HepG2 (cell line): ENCODE data around the gene TNFRSF13B. TPM values are rescaled to one million over a fixed set of nuclear protein-coding genes. Genes with fewer than 3 reads are reported as not detected.

Source experiments
- ATAC-seq: fragments of 200-7000 bp; cut with Tn5 transposase; 3 replicates; pipeline ENCODE4 v1.9.1; 2020; ENCODE audit warnings: mild to moderate bottlenecking, moderate library complexity
- BruUV-seq: library from RNA; stranded (reverse); fragments of 400-500 nt; replicated peaks from 2 replicates; lab custom pipeline; 2021; lab: Mats Ljungman, UMichigan
- CTCF ChIA-PET: fragments of 300-600 bp; formaldehyde crosslinking; extraction: SDS; loops from one replicate; lab custom pipeline; 2021; ENCODE audit warnings: low total read pairs, inconsistent platforms, low intra/inter-chr PET ratio; lab: Yijun Ruan, JAX
- POLR2A ChIA-PET: fragments of 350-600 bp; sonication (Branson Sonifier 250); formaldehyde crosslinking; loops from one replicate; lab custom pipeline; 2020; ENCODE audit warnings: antibody characterized with exemption, inconsistent platforms; lab: Yijun Ruan, JAX
- DNase-seq: peaks from one replicate; pipeline ENCODE4 v3.0.0-alpha.2; 2015; ENCODE audit warnings: low spot score
- FAIRE-seq: peaks from 3 replicates; lab custom pipeline; 2011; peaks lifted over from hg19 to GRCh38; lab: Jason Lieb, UNC
- H2AFZ ChIP-seq: one replicate; pipeline ENCODE4 v1.6.1; 2011; ENCODE audit warnings: low read length, inconsistent platforms
- H3K27ac ChIP-seq: fragments of 300-600 bp; 3 replicates; pipeline ENCODE4 v1.8.0; 2011; ENCODE audit warnings: mixed run types, mild to moderate bottlenecking, mixed read lengths, low read length, inconsistent platforms; ENCODE audit not compliant: insufficient read depth; ENCODE audit errors: extremely low read length
- H3K27me3 ChIP-seq, 2 experiments: fragments of 200-600 bp in 1 of 2; 2 replicates in 1 of 2; 3 replicates in 1 of 2; pipeline versions ENCODE4 v1.6.0 to v1.8.0; 2011; ENCODE audit warnings: low read length in 2 of 2, mild to moderate bottlenecking in 2 of 2, moderate library complexity in 2 of 2, inconsistent platforms in 1 of 2; ENCODE audit not compliant: insufficient read depth in 2 of 2, control insufficient read depth in 1 of 2
- H3K36me3 ChIP-seq, 2 experiments: fragments of 200-600 bp in 1 of 2; replicated peaks in 1 of 2; 2 replicates in 1 of 2; 3 replicates in 1 of 2; pipeline versions ENCODE4 v1.5.1 to v1.8.0; 2011; ENCODE audit warnings: low read length in 2 of 2, inconsistent platforms in 1 of 2; ENCODE audit not compliant: insufficient read depth in 2 of 2, control insufficient read depth in 1 of 2
- H3K4me1 ChIP-seq: 2 replicates; pipeline ENCODE4 v1.5.1; 2012; ENCODE audit warnings: low read length, inconsistent platforms; ENCODE audit not compliant: insufficient read depth
- H3K4me2 ChIP-seq: 2 replicates; pipeline ENCODE4 v1.6.0; 2011; ENCODE audit warnings: low read depth, low read length, inconsistent platforms
- H3K4me3 ChIP-seq, 3 experiments: fragments of 200-600 bp in 1 of 3; sonication (generic), shearing (Covaris generic) in 1 of 3; replicated peaks in 1 of 3; 2 replicates each; pipeline ENCODE4 v1.5.1; 2011 to 2016; ENCODE audit warnings: low read length in 3 of 3, inconsistent platforms in 2 of 3, low read depth in 2 of 3, mild to moderate bottlenecking in 2 of 3, control low read depth in 1 of 3, mixed read lengths in 1 of 3; ENCODE audit not compliant: insufficient read depth in 1 of 3
- H3K79me2 ChIP-seq: one replicate; pipeline ENCODE4 v1.6.1; 2011; ENCODE audit warnings: low read length, inconsistent platforms; ENCODE audit not compliant: insufficient read depth
- H3K9ac ChIP-seq: 2 replicates; pipeline ENCODE4 v1.6.0; 2011; ENCODE audit warnings: mild to moderate bottlenecking, low read depth, low read length, inconsistent platforms; ENCODE audit not compliant: insufficient read depth
- H3K9me3 ChIP-seq: 2 replicates; pipeline ENCODE4 v1.5.1; 2012; ENCODE audit warnings: mild to moderate bottlenecking, low read length
- H4K20me1 ChIP-seq: 2 replicates; pipeline ENCODE4 v1.6.0; 2011; ENCODE audit warnings: inconsistent platforms, mild to moderate bottlenecking, low read length, moderate library complexity; ENCODE audit not compliant: insufficient read depth
- CHD2 ChIP-seq: IDR thresholded peaks from 2 replicates; pipeline ENCODE4 v1.6.1; 2011; ENCODE audit warnings: low read depth, low read length, improper control_type of control experiment
- HHEX ChIP-seq: IDR thresholded peaks from 2 replicates; pipeline ENCODE4 v1.6.1; 2016; ENCODE audit warnings: control low read depth
- HNF4A ChIP-seq: sonication (generic); formaldehyde crosslinking; IDR thresholded peaks from 2 replicates; pipeline ENCODE4 v1.4.0; 2020; ENCODE audit warnings: missing genetic modification reagents
- HOXA7 ChIP-seq: sonication (generic); formaldehyde crosslinking; IDR thresholded peaks from 2 replicates; pipeline ENCODE4 v1.8.1; 2022; ENCODE audit warnings: mild to moderate bottlenecking, missing genetic modification reagents, moderate library complexity
- ISX ChIP-seq: sonication (generic); formaldehyde crosslinking; conservative IDR thresholded peaks from 2 replicates; pipeline ENCODE4 v1.5.0; 2020; ENCODE audit warnings: missing genetic modification reagents
- KLF9 ChIP-seq: IDR thresholded peaks from 2 replicates; pipeline ENCODE4 v1.6.1; 2016; ENCODE audit warnings: low read depth
- MAFF ChIP-seq: IDR thresholded peaks from 2 replicates; pipeline ENCODE4 v1.6.1; 2011; ENCODE audit warnings: low read depth, low read length, improper control_type of control experiment
- MTF1 ChIP-seq: sonication (generic); formaldehyde crosslinking; IDR thresholded peaks from 2 replicates; pipeline ENCODE4 v1.5.0; 2020; ENCODE audit warnings: missing genetic modification reagents
- MXD4 ChIP-seq: IDR thresholded peaks from 2 replicates; pipeline ENCODE4 v1.6.1; 2016; ENCODE audit warnings: mild to moderate bottlenecking, missing biosample characterization, missing genetic modification reagents
- MYNN ChIP-seq: sonication (generic); formaldehyde crosslinking; IDR thresholded peaks from 2 replicates; pipeline ENCODE4 v1.4.0; 2020; ENCODE audit warnings: mild to moderate bottlenecking, low read depth, missing genetic modification reagents
- PITX1 ChIP-seq: sonication (generic); formaldehyde crosslinking; IDR thresholded peaks from 2 replicates; pipeline ENCODE4 v1.5.1; 2020; ENCODE audit warnings: mild to moderate bottlenecking, missing genetic modification reagents
- SP1 ChIP-seq, 2 experiments: fragments of 450-650 bp in 1 of 2; sonication (generic) in 1 of 2; formaldehyde crosslinking in 1 of 2; IDR thresholded peaks; 2 replicates each; pipeline versions ENCODE4 v1.4.0 to v1.6.1; 2016 to 2020; ENCODE audit warnings: missing genetic modification reagents in 1 of 2
- ZNF124 ChIP-seq: sonication (generic); formaldehyde crosslinking; IDR thresholded peaks from 2 replicates; pipeline ENCODE4 v1.4.0; 2020; ENCODE audit warnings: missing genetic modification reagents
- ZNF30 ChIP-seq: sonication (generic); formaldehyde crosslinking; IDR thresholded peaks from 2 replicates; pipeline ENCODE4 v1.5.0; 2020; ENCODE audit warnings: mild to moderate bottlenecking, missing genetic modification reagents
- ZNF333 ChIP-seq: sonication (generic); formaldehyde crosslinking; IDR thresholded peaks from 2 replicates; pipeline ENCODE4 v1.4.0; 2020; ENCODE audit warnings: mild to moderate bottlenecking, missing genetic modification reagents, borderline replicate concordance
- ZNF496 ChIP-seq: sonication (generic); formaldehyde crosslinking; IDR thresholded peaks from 2 replicates; pipeline ENCODE4 v1.8.1; 2023; ENCODE audit warnings: mild to moderate bottlenecking, moderate library complexity, missing genetic modification reagents; ENCODE audit not compliant: insufficient replicate concordance
- ZNF589 ChIP-seq: sonication (generic); formaldehyde crosslinking; conservative IDR thresholded peaks from 2 replicates; pipeline ENCODE4 v1.8.0; 2022; ENCODE audit warnings: mild to moderate bottlenecking, moderate library complexity, missing genetic modification reagents
- WGBS: methylation state at CpG from one replicate; pipeline ENCODE4 v1.1.6; 2017; ENCODE audit warnings: low lambda C conversion rate; 5-methylcytosine and 5-hydroxymethylcytosine counted together
- in situ Hi-C: cut with HindIII; loops from 2 replicates; pipeline ENCODE4 v1.10.0; 2017; ENCODE audit warnings: low pct_unique_long_range_greater_than_20kb; ENCODE audit not compliant: extremely low pct_ligation_motif_present
- intact Hi-C: fragments of 100-400 bp; cut with micrococcal nuclease; formaldehyde crosslinking; loops from one replicate; pipeline ENCODE4 v1.10.0; 2022; ENCODE audit not compliant: unreplicated experiment
- polyA plus RNA-seq, 8 experiments: library from polyadenylated mRNA; depleted of rRNA in 3 of 8; stranded (reverse) in 7 of 8; unstranded in 1 of 8; fragments of >200 nt; fragmentation: Illumina TruSeq in 4 of 8; extraction: Trizol in 4 of 8; gene quantifications; 2 replicates each; pipeline versions ENCODE4 v1.2.1 to v1.2.3, GENCODE V29; 2011 to 2016; ENCODE audit warnings: low read depth in 4 of 8, missing spikeins in 1 of 8, mixed read lengths in 1 of 8; ENCODE audit not compliant: insufficient read depth in 1 of 8
- total RNA-seq, 5 experiments: library from RNA; depleted of rRNA; stranded (reverse); fragments of >200 nt; fragmentation: Illumina TruSeq; extraction: Trizol; gene quantifications; 2 replicates each; pipeline ENCODE4 v1.2.3, GENCODE V29; 2016; ENCODE audit warnings: low read depth in 1 of 5
- TF ChIP-seq, protein P1 (sequence below): sonication (generic); formaldehyde crosslinking; IDR thresholded peaks from 2 replicates; pipeline ENCODE4 v1.5.0; 2020; ENCODE audit warnings: mild to moderate bottlenecking, low read depth, missing genetic modification reagents, borderline replicate concordance
- TF ChIP-seq, protein P2 (sequence below): sonication (generic); formaldehyde crosslinking; conservative IDR thresholded peaks from 2 replicates; pipeline ENCODE4 v1.8.0; 2022; ENCODE audit warnings: low read depth, missing genetic modification reagents
- TF ChIP-seq, protein P3 (sequence below): sonication (generic); formaldehyde crosslinking; IDR thresholded peaks from 2 replicates; pipeline ENCODE4 v1.9.0; 2021; ENCODE audit warnings: missing genetic modification reagents, borderline replicate concordance

The TNFRSF13B gene
- total and polyA plus RNA-seq, 2 of the 13 experiments (the other 11 are each of a cell fraction or from before 2014, with no cell fraction given): not detected

DNA sequence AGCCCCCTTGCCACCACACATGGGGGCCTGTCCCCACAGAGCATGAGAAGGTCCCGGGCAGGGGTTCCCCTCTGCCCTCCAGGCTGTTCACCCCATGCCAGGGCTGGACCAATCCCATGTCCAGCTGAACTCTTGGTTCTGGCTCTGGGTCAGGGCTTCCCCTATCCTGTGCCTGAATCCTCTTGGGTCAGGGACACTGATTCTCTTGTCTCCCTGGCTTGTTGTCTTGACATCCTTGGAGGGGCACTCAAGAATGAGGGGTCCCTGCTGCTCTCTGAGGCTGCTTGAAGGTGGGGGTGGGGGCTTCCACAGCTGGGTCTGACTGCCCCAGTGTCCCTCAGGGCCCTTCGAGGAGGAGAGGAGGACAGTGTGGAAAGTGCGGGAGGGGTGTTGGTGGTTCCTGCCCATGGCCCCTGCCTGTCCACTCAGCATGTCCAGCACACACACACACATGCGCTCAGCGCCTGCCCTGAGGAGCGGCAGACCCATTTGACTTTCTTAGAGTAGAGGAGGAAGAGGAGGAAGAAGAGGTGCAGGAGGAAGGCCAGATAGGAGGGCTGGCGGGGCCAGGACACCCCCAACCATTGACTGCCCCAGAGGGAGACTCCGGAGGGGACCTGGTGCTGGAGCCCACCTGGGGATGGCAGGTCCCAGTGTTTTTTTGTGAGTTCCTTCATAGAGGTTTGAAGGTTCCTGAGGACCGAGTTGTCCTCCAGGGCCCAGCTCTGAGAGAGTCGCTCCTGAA, 47.0 kb downstream of the TNFRSF13B start:
- TF ChIP-seq MXD4: no peak
- no peak for TF ChIP-seq ISX
- no peak for TF ChIP-seq ZNF30 (CRISPR knock-in tag)
- TF ChIP-seq, protein P1, sequence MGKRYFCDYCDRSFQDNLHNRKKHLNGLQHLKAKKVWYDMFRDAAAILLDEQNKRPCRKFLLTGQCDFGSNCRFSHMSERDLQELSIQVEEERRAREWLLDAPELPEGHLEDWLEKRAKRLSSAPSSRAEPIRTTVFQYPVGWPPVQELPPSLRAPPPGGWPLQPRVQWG (CRISPR knock-in tag): no peak
- no peak for TF ChIP-seq CHD2
- TF ChIP-seq, protein P2, sequence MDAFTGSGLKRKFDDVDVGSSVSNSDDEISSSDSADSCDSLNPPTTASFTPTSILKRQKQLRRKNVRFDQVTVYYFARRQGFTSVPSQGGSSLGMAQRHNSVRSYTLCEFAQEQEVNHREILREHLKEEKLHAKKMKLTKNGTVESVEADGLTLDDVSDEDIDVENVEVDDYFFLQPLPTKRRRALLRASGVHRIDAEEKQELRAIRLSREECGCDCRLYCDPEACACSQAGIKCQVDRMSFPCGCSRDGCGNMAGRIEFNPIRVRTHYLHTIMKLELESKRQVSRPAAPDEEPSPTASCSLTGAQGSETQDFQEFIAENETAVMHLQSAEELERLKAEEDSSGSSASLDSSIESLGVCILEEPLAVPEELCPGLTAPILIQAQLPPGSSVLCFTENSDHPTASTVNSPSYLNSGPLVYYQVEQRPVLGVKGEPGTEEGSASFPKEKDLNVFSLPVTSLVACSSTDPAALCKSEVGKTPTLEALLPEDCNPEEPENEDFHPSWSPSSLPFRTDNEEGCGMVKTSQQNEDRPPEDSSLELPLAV (CRISPR knock-in tag): no peak
- TF ChIP-seq ZNF124 (CRISPR knock-in tag): no peak
- TF ChIP-seq HOXA7 (CRISPR knock-in tag): no peak
- TF ChIP-seq KLF9 (CRISPR knock-in tag): no peak
- TF ChIP-seq HNF4A: no peak
- TF ChIP-seq SP1 (IDR thresholded peaks at IDR 0.05): no peak
- no peak for TF ChIP-seq SP1 (CRISPR knock-in tag; IDR thresholded peaks at IDR 0.05)
- TF ChIP-seq ZNF589: no peak
- no peak for TF ChIP-seq ZNF496
- no peak for TF ChIP-seq MTF1 (CRISPR knock-in tag)
- no peak for TF ChIP-seq ZNF333 (CRISPR knock-in tag)
- TF ChIP-seq PITX1 (CRISPR knock-in tag): no peak
- no peak for TF ChIP-seq HHEX
- TF ChIP-seq, protein P3, sequence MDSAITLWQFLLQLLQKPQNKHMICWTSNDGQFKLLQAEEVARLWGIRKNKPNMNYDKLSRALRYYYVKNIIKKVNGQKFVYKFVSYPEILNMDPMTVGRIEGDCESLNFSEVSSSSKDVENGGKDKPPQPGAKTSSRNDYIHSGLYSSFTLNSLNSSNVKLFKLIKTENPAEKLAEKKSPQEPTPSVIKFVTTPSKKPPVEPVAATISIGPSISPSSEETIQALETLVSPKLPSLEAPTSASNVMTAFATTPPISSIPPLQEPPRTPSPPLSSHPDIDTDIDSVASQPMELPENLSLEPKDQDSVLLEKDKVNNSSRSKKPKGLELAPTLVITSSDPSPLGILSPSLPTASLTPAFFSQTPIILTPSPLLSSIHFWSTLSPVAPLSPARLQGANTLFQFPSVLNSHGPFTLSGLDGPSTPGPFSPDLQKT (CRISPR knock-in tag): no peak
- TF ChIP-seq MAFF: no peak
- no peak for TF ChIP-seq MYNN (CRISPR knock-in tag)
- POLR2A ChIA-PET: no interaction called here
- Histone ChIP-seq H3K79me2 (no peaks in the 10 kb centered on the region), H4K20me1 (no peaks in the 10 kb centered on the region; the same call in 1 of the 2 replicates), H3K4me1 (no peaks in the 10 kb centered on the region), H3K9ac (no peak overlapping the region), H3K27me3 (peaks cover 14 to 42% of the 10 kb centered on the region in 2 experiments; a peak in 4 of 5 replicates), H3K4me2 (no peak overlapping the region), H2AFZ (no peak overlapping the region), H3K9me3 (no peaks in the 10 kb centered on the region), H3K27ac (no peak overlapping the region), H3K36me3 (no peaks in the 10 kb centered on the region), H3K4me3 (no peak overlapping the region)
- ATAC-seq (no peak), FAIRE-seq (no peak), DNase-seq (no peak)
- CTCF ChIA-PET: no interaction called here
- 54% methylated on average over 8 of the region's 10 CpGs for WGBS
- intact Hi-C loops (no loop called here), in situ Hi-C loops (loop anchor here (5.0 kb wide), 1 partner anchor 62 kb away; no protein-coding TSS in a partner anchor)
- no TSS peak for BruUV-seq
